ENCODE results near the gene LRRC14B. TPM values are rescaled to one million over a fixed set of nuclear protein-coding genes. Genes with fewer than 3 reads are reported as not detected.

Gene LRRC14B
- total RNA-seq, 4 donors from 2014 or later, result not detected

- Histone ChIP-seq H3K4me3 (no peak overlapping the region), H3K4me1 (peaks cover 0 to 19% (median 0%) of the 10 kb centered on the region in 3 donors), H3K9me3 (no peaks in the 10 kb centered on the region), H3K27ac (no peak overlapping the region), H3K36me3 (no peaks in the 10 kb centered on the region), H3K27me3 (peaks cover 0 to 4% (median 0%) of the 10 kb centered on the region in 4 donors)
- WGBS, 2 donors, result 50 to 72% methylated on average over 6 to 14 of the region's 18 CpGs
- DNase-seq, result no peak
- TF ChIP-seq, protein P1, sequence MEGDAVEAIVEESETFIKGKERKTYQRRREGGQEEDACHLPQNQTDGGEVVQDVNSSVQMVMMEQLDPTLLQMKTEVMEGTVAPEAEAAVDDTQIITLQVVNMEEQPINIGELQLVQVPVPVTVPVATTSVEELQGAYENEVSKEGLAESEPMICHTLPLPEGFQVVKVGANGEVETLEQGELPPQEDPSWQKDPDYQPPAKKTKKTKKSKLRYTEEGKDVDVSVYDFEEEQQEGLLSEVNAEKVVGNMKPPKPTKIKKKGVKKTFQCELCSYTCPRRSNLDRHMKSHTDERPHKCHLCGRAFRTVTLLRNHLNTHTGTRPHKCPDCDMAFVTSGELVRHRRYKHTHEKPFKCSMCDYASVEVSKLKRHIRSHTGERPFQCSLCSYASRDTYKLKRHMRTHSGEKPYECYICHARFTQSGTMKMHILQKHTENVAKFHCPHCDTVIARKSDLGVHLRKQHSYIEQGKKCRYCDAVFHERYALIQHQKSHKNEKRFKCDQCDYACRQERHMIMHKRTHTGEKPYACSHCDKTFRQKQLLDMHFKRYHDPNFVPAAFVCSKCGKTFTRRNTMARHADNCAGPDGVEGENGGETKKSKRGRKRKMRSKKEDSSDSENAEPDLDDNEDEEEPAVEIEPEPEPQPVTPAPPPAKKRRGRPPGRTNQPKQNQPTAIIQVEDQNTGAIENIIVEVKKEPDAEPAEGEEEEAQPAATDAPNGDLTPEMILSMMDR (IDR thresholded peaks at IDR 0.05), result no peak
- TF ChIP-seq POLR2A (IDR thresholded peaks at IDR 0.05), result no peak
- intact Hi-C loops (cut with DNase I), result no loop called here
Measured at GRCh38 chr5:167982-168660, 23.2 kb upstream of the LRRC14B start.

DNA sequence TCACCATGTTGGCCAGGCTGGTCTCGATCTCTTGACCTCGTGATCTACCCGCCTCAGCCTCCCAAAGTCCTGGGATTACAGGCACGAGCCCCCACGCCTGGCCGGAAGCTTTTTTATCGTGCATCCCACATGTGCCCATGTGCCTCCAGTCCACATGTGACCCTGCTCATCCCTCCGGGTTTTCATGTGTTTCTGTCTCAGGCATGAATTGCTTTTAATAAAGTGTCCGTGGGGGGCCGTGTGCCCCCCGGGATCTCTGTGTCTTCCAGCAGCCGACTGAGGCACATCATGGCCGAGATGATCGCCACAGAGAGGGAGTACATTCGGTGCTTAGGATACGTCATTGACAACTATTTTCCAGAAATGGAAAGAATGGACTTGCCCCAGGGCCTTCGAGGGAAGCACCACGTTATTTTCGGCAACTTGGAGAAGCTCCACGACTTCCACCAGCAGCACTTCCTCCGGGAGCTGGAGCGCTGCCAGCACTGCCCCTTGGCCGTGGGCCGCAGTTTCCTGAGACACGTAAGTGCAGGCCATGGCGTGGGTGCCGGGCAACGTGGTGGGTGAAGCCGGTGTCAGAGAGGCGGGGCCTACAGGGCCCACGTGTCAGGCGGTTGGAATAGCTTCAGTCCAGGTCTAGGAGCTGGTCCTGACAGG is 22.1 kb upstream of the LRRC14B start:
- Histone ChIP-seq H3K36me3 (no peaks in the 10 kb centered on the region), H3K9me3 (no peaks in the 10 kb centered on the region), H3K27ac (peak overlapping the region in 1 of 4 donors; percentile 33), H3K4me1 (peaks cover 0 to 19% (median 0%) of the 10 kb centered on the region in 3 donors), H3K4me3 (no peak overlapping the region), H3K27me3 (peaks cover 0 to 7% (median 0%) of the 10 kb centered on the region in 4 donors)
- WGBS, 2 donors, result 68 to 74% methylated on average over 5 to 27 of the region's 32 CpGs
- no peak for TF ChIP-seq POLR2A (IDR thresholded peaks at IDR 0.05)
- TF ChIP-seq, protein P1 (IDR thresholded peaks at IDR 0.05), result no peak
- intact Hi-C loops (cut with DNase I), result no loop called here
- DNase-seq, result no peak

- 71 to 87% methylated on average over 4 to 9 of the region's 12 CpGs for WGBS, 2 donors
- intact Hi-C loops (cut with DNase I), result no loop called here
- TF ChIP-seq POLR2A (IDR thresholded peaks at IDR 0.05), result no peak
- TF ChIP-seq, protein P1 (IDR thresholded peaks at IDR 0.05), result no peak
- Histone ChIP-seq H3K27me3 (peaks cover 0 to 7% (median 0%) of the 10 kb centered on the region in 4 donors), H3K4me1 (peaks cover 0 to 19% (median 0%) of the 10 kb centered on the region in 3 donors), H3K27ac (no peak overlapping the region), H3K9me3 (no peaks in the 10 kb centered on the region), H3K36me3 (no peaks in the 10 kb centered on the region), H3K4me3 (no peak overlapping the region)
- no peak for DNase-seq
Measured at GRCh38 chr5:169728-170094, 21.6 kb upstream of the LRRC14B start.

- H3K36me3 ChIP-seq, result no peaks in the 10 kb centered on the region
- peaks cover 0 to 7% (median 0%) of the 10 kb centered on the region in 4 donors for H3K27me3 ChIP-seq
- H3K9me3 ChIP-seq, result no peaks in the 10 kb centered on the region
- H3K4me3 ChIP-seq, result no peak overlapping the region
- no peak overlapping the region for H3K27ac ChIP-seq
- 83 to 92% methylated on average over 1 to 2 of the region's 37 CpGs for WGBS, 2 donors
- no peak for DNase-seq
- TF ChIP-seq POLR2A (IDR thresholded peaks at IDR 0.05), result no peak
- TF ChIP-seq, protein P1 (IDR thresholded peaks at IDR 0.05), result no peak
- intact Hi-C loops (cut with DNase I), result no loop called here
- peaks cover 0 to 19% (median 0%) of the 10 kb centered on the region in 3 donors for H3K4me1 ChIP-seq
Measured at GRCh38 chr5:170971-171800, 20.1 kb upstream of the LRRC14B start.

Data from esophagus squamous epithelium (tissue), 5 donors.